Naive thymus-derived CD4-positive, alpha-beta T cell (primary cell): ENCODE data around the gene PID1. TPM values are rescaled to one million over a fixed set of nuclear protein-coding genes. Genes with fewer than 3 reads are reported as not detected.

ENCODE experiments used
- ATAC-seq: fragments of 150-1000 bp; cut with Tn5 transposase; 2 replicates; pipeline ENCODE4 v1.10.0; 2021; ENCODE audit warnings: mild to moderate bottlenecking, moderate library complexity
- CTCF ChIA-PET: fragments of 350-600 bp; sonication (Branson Sonifier 250); formaldehyde crosslinking; loops from one replicate; lab custom pipeline; 2021; ENCODE audit warnings: antibody characterized with exemption; lab: Charles Lee
- POLR2A ChIA-PET: fragments of 350-600 bp; sonication (Branson Sonifier 250); formaldehyde crosslinking; loops from one replicate; lab custom pipeline; 2021; ENCODE audit warnings: antibody characterized with exemption, inconsistent platforms; lab: Charles Lee
- DNase-seq, 9 donors: peaks; one replicate each; pipeline versions ENCODE4 v3.0.0 to v3.0.0-alpha.2; 2020 to 2022; ENCODE audit warnings: mixed read lengths in 1 of 9
- H3K27ac ChIP-seq: one replicate; pipeline ENCODE4 v1.7.0; 2013; ENCODE audit warnings: mild to moderate bottlenecking, low read depth, low read length, moderate library complexity
- H3K27me3 ChIP-seq, 2 donors: one replicate each; pipeline ENCODE4 v1.7.0; 2013; ENCODE audit warnings: low read length in 2 of 2, mild to moderate bottlenecking in 2 of 2, moderate library complexity in 2 of 2; ENCODE audit not compliant: control insufficient read depth in 2 of 2, insufficient read depth in 2 of 2
- H3K36me3 ChIP-seq, 3 experiments: 1 replicate in 2 of 3; 2 replicates in 1 of 3; pipeline ENCODE4 v1.7.0; 2013; ENCODE audit warnings: low read length in 3 of 3, mild to moderate bottlenecking in 3 of 3, moderate library complexity in 1 of 3; ENCODE audit not compliant: insufficient read depth in 3 of 3, control insufficient read depth in 2 of 3
- H3K4me1 ChIP-seq, 2 donors: one replicate each; pipeline ENCODE4 v1.7.0; 2013; ENCODE audit warnings: low read length in 2 of 2, mild to moderate bottlenecking in 2 of 2, moderate library complexity in 1 of 2; ENCODE audit not compliant: control insufficient read depth in 2 of 2, insufficient read depth in 2 of 2
- H3K4me3 ChIP-seq: 2 replicates; pipeline ENCODE4 v1.7.0; 2013; ENCODE audit warnings: mild to moderate bottlenecking, low read length
- H3K9me3 ChIP-seq, 3 experiments: 1 replicate in 2 of 3; 2 replicates in 1 of 3; pipeline ENCODE4 v1.7.0; 2013; ENCODE audit warnings: low read length in 3 of 3; ENCODE audit not compliant: control insufficient read depth in 2 of 3
- H3K27ac Mint-ChIP-seq, 9 donors: one replicate each; pipeline ENCODE4 v1.8.0; 2020 to 2022; ENCODE audit warnings: mixed read lengths in 9 of 9, mild to moderate bottlenecking in 8 of 9, moderate library complexity in 5 of 9, inconsistent platforms in 2 of 9
- H3K27me3 Mint-ChIP-seq, 5 donors: one replicate each; pipeline ENCODE4 v1.8.0; 2021 to 2022; ENCODE audit warnings: mixed read lengths in 5 of 5, mild to moderate bottlenecking in 1 of 5
- H3K36me3 Mint-ChIP-seq, 5 donors: one replicate each; pipeline ENCODE4 v1.8.0; 2020 to 2022; ENCODE audit warnings: mixed read lengths in 5 of 5, mild to moderate bottlenecking in 3 of 5, inconsistent platforms in 1 of 5
- H3K4me1 Mint-ChIP-seq, 7 donors: one replicate each; pipeline ENCODE4 v1.8.0; 2020 to 2022; ENCODE audit warnings: mixed read lengths in 7 of 7, mild to moderate bottlenecking in 3 of 7, inconsistent platforms in 1 of 7
- H3K4me3 Mint-ChIP-seq, 10 donors: one replicate each; pipeline ENCODE4 v1.8.0; 2020 to 2022; ENCODE audit warnings: mild to moderate bottlenecking in 10 of 10, mixed read lengths in 10 of 10, moderate library complexity in 6 of 10, inconsistent platforms in 2 of 10
- H3K9me3 Mint-ChIP-seq, 11 donors: one replicate each; pipeline ENCODE4 v1.8.0; 2020 to 2022; ENCODE audit warnings: mixed read lengths in 11 of 11, mild to moderate bottlenecking in 4 of 11, inconsistent platforms in 1 of 11, moderate library complexity in 1 of 11
- intact Hi-C, 2 donors: fragments of 100-400 bp; cut with micrococcal nuclease; formaldehyde crosslinking; loops; one replicate each; pipeline ENCODE4 v1.15.1; 2023
- polyA plus RNA-seq, 2 donors: library from polyadenylated mRNA; unstranded; fragments of 300-500 nt; fragmentation: Illumina TruSeq; gene quantifications; one replicate each; pipeline ENCODE4 v1.2.3, GENCODE V29; 2021
- total RNA-seq, 6 experiments: library from RNA in 5 of 6; stranded (reverse) in 5 of 6; gene quantifications; 1 replicate in 5 of 6; 2 replicates in 1 of 6; pipeline ENCODE4 v1.2.3 and lab custom pipeline; 2021 to 2026

The PID1 gene
- total and polyA plus RNA-seq, 7 experiments from 2014 or later, result 0.07 to 5.3 (median 1.1) TPM; not detected in 2

- CTCF ChIA-PET, result no interaction called here
- Mint-ChIP-seq H3K9me3 (peaks cover 0 to 2% (median 0%) of the 10 kb centered on the region in 11 donors), H3K27ac (no peak overlapping the region), H3K36me3 (no peaks in the 10 kb centered on the region), H3K27me3 (peaks cover 12 to 26% (median 20%) of the 10 kb centered on the region in 5 donors), H3K4me1 (no peaks in the 10 kb centered on the region), H3K4me3 (no peak overlapping the region)
- H3K27me3 ChIP-seq, result no peaks in the 10 kb centered on the region
- no peak overlapping the region for H3K4me3 ChIP-seq
- POLR2A ChIA-PET, result no interaction called here
- no peaks in the 10 kb centered on the region for H3K9me3 ChIP-seq
- intact Hi-C loops, result no loop called here
- H3K4me1 ChIP-seq, result no peaks in the 10 kb centered on the region
- no peak overlapping the region for H3K27ac ChIP-seq
- ATAC-seq (no peak), DNase-seq (no peak)
- H3K36me3 ChIP-seq, result no peaks in the 10 kb centered on the region
Measured at GRCh38 chr2:229275506-229275905, 4.4 kb upstream of the PID1 start.

GRCh38 chr2:229273723-229274338 is 2.7 kb upstream of the PID1 start:
- Histone ChIP-seq H3K4me3 (no peak overlapping the region), H3K27me3 (no peaks in the 10 kb centered on the region), H3K4me1 (no peaks in the 10 kb centered on the region), H3K27ac (no peak overlapping the region), H3K36me3 (no peaks in the 10 kb centered on the region), H3K9me3 (no peaks in the 10 kb centered on the region)
- no peaks in the 10 kb centered on the region for H3K36me3 Mint-ChIP-seq
- no peak overlapping the region for H3K4me3 Mint-ChIP-seq
- peaks cover 22 to 39% (median 25%) of the 10 kb centered on the region in 5 donors for H3K27me3 Mint-ChIP-seq
- DNase-seq, result no peak
- ATAC-seq, result peak; percentile 55
- no peak overlapping the region for H3K27ac Mint-ChIP-seq
- POLR2A ChIA-PET, result no interaction called here
- peaks cover 0 to 2% (median 0%) of the 10 kb centered on the region in 11 donors for H3K9me3 Mint-ChIP-seq
- H3K4me1 Mint-ChIP-seq, result no peaks in the 10 kb centered on the region
- intact Hi-C loops, result loop anchor here in 1 of 2 donors (5.0 kb wide), 1 partner anchor 1227 kb away; no protein-coding TSS in a partner anchor
- CTCF ChIA-PET, result no interaction called here

GRCh38 chr2:229273006-229273722 is 2.1 kb upstream of the PID1 start:
- H3K4me1 ChIP-seq, result no peaks in the 10 kb centered on the region
- Mint-ChIP-seq H3K4me1 (no peaks in the 10 kb centered on the region), H3K9me3 (peaks cover 0 to 4% (median 0%) of the 10 kb centered on the region in 11 donors), H3K36me3 (no peaks in the 10 kb centered on the region), H3K27ac (no peak overlapping the region), H3K4me3 (peak overlapping the region in 1 of 10 donors; percentile 16), H3K27me3 (peaks cover 22 to 45% (median 30%) of the 10 kb centered on the region in 5 donors)
- ChIA-PET CTCF (no interaction called here), POLR2A (no interaction called here)
- intact Hi-C loops, result loop anchor here in 1 of 2 donors (5.0 kb wide), 1 partner anchor 1226 kb away; no protein-coding TSS in a partner anchor
- no peaks in the 10 kb centered on the region for H3K9me3 ChIP-seq
- H3K36me3 ChIP-seq, result no peaks in the 10 kb centered on the region
- no peak overlapping the region for H3K27ac ChIP-seq
- ATAC-seq (no peak), DNase-seq (no peak)
- H3K4me3 ChIP-seq, result no peak overlapping the region
- no peaks in the 10 kb centered on the region for H3K27me3 ChIP-seq

GRCh38 chr2:229269941-229270340 is 1.1 kb downstream of the PID1 start:
- ATAC-seq (no peak), DNase-seq (no peak)
- Histone ChIP-seq H3K27me3 (no peaks in the 10 kb centered on the region), H3K4me3 (no peak overlapping the region), H3K4me1 (no peaks in the 10 kb centered on the region), H3K27ac (no peak overlapping the region), H3K9me3 (no peaks in the 10 kb centered on the region), H3K36me3 (no peaks in the 10 kb centered on the region)
- ChIA-PET POLR2A (no interaction called here), CTCF (no interaction called here)
- intact Hi-C loops, result loop anchor here in 1 of 2 donors (5.0 kb wide), 1 partner anchor 1223 kb away; no protein-coding TSS in a partner anchor
- Mint-ChIP-seq H3K27me3 (peaks cover 18 to 37% (median 27%) of the 10 kb centered on the region in 5 donors), H3K4me3 (no peak overlapping the region), H3K9me3 (peaks cover 0 to 4% (median 0%) of the 10 kb centered on the region in 11 donors), H3K4me1 (no peaks in the 10 kb centered on the region), H3K36me3 (no peaks in the 10 kb centered on the region), H3K27ac (no peak overlapping the region)

- intact Hi-C loops, result no loop called here
- Mint-ChIP-seq H3K27ac (no peak overlapping the region), H3K36me3 (no peaks in the 10 kb centered on the region), H3K27me3 (peaks cover 18 to 37% (median 27%) of the 10 kb centered on the region in 5 donors), H3K4me3 (no peak overlapping the region), H3K4me1 (no peaks in the 10 kb centered on the region), H3K9me3 (peaks cover 0 to 4% (median 0%) of the 10 kb centered on the region in 11 donors)
- Histone ChIP-seq H3K4me3 (no peak overlapping the region), H3K36me3 (no peaks in the 10 kb centered on the region), H3K9me3 (no peaks in the 10 kb centered on the region), H3K4me1 (no peaks in the 10 kb centered on the region), H3K27me3 (no peaks in the 10 kb centered on the region), H3K27ac (no peak overlapping the region)
- DNase-seq (no peak), ATAC-seq (no peak)
- ChIA-PET POLR2A (no interaction called here), CTCF (no interaction called here)
Measured at GRCh38 chr2:229269146-229269545, 1.9 kb downstream of the PID1 start.

- Mint-ChIP-seq H3K27ac (no peak overlapping the region), H3K9me3 (peaks cover 0 to 5% (median 0%) of the 10 kb centered on the region in 11 donors), H3K36me3 (no peaks in the 10 kb centered on the region), H3K27me3 (peaks cover 18 to 37% (median 27%) of the 10 kb centered on the region in 5 donors), H3K4me1 (no peaks in the 10 kb centered on the region), H3K4me3 (no peak overlapping the region)
- CTCF ChIA-PET, result no interaction called here
- POLR2A ChIA-PET, result no interaction called here
- Histone ChIP-seq H3K9me3 (no peaks in the 10 kb centered on the region), H3K27ac (no peak overlapping the region), H3K27me3 (no peaks in the 10 kb centered on the region), H3K4me3 (no peak overlapping the region), H3K36me3 (no peaks in the 10 kb centered on the region), H3K4me1 (no peaks in the 10 kb centered on the region)
- intact Hi-C loops, result no loop called here
- ATAC-seq (no peak), DNase-seq (no peak)
Measured at GRCh38 chr2:229268626-229269025, 2.5 kb downstream of the PID1 start.
